Psoas muscle (tissue), 8 donors: Measurements from ENCODE around the gene GNG7. TPM values are rescaled to one million over a fixed set of nuclear protein-coding genes. Genes with fewer than 3 reads are reported as not detected.

ENCODE experiments used
- ATAC-seq, 4 donors: fragments of 200-7000 bp; cut with Tn5 transposase; one replicate each; pipeline ENCODE4 v1.9.1; 2020; ENCODE audit warnings: moderate library complexity in 3 of 4, mild to moderate bottlenecking in 2 of 4
- DNase-seq, 2 donors: peaks; one replicate each; pipeline ENCODE4 v3.0.0-alpha.2; 2020
- H3K27ac ChIP-seq: fragments of 200-600 bp; one replicate; pipeline ENCODE4 v1.8.0; 2022
- H3K27me3 ChIP-seq, 3 donors: fragments of 200-600 bp in 1 of 3; one replicate each; pipeline versions ENCODE4 v1.6.1 to v1.8.0; 2013 to 2022; ENCODE audit warnings: low read length in 2 of 3, mild to moderate bottlenecking in 2 of 3, moderate library complexity in 1 of 3; ENCODE audit not compliant: insufficient read depth in 3 of 3
- H3K36me3 ChIP-seq, 2 donors: fragments of 200-600 bp in 1 of 2; one replicate each; pipeline versions ENCODE4 v1.6.1 to v1.8.0; 2013 to 2022; ENCODE audit warnings: low read depth in 1 of 2, mild to moderate bottlenecking in 1 of 2, moderate library complexity in 1 of 2; ENCODE audit not compliant: insufficient read depth in 1 of 2
- H3K4me1 ChIP-seq: fragments of 200-600 bp; one replicate; pipeline ENCODE4 v1.8.0; 2022
- H3K4me3 ChIP-seq: fragments of 200-600 bp; one replicate; pipeline ENCODE4 v1.8.0; 2022; ENCODE audit warnings: mild to moderate bottlenecking
- H3K9me3 ChIP-seq: fragments of 200-600 bp; one replicate; pipeline ENCODE4 v1.8.0; 2022
- CTCF ChIP-seq: fragments of 200-600 bp; IDR thresholded peaks from one replicate; pipeline ENCODE4 v1.8.0; 2022; ENCODE audit warnings: antibody characterized with exemption
- WGBS, 3 donors: extraction: QIAGEN DNeasy Blood & Tissue Kit; methylation state at CpG; one replicate each; pipeline versions ENCODE4 v1.1.6 to v1.1.7; 2013; 5-methylcytosine and 5-hydroxymethylcytosine counted together
- intact Hi-C, 2 donors: fragments of 100-400 bp; cut with DNase I; formaldehyde crosslinking; loops; one replicate each; pipeline versions ENCODE4 v1.11.0 to v1.14.2; 2022
- polyA plus RNA-seq, 3 donors: library from polyadenylated mRNA; stranded (reverse); fragments of 200-250 nt; gene quantifications; one replicate each; pipeline ENCODE4 v1.2.3, GENCODE V29; 2013
- total RNA-seq, 4 donors: library from RNA; stranded (reverse); fragmentation: NEBNext Ultra II Directional in 2 of 4; extraction: Animal tissue kit (Norgen Biotek cat#: 25700) in 2 of 4; gene quantifications; one replicate each; pipeline versions ENCODE4 v1.2.1 to v1.2.4, GENCODE V29; 2021 to 2023
- donor health status: healthy with polysubstance abuse.
- donor health status: DM: no; HTN: no; CAD: no; lungs with moderate emphysema.
- donor health status: Bipolar disorder and iron deficiency.
- donor health status: healthy.
- donor health status: DM: yes; HTN: yes; CAD: no.
- donor health status: DM: no; HTN: no; CAD: no.
- donor health status: DM: no; HTN: no; CAD: no.
- donor health status: DM: yes; HTN: yes; CAD: no.

The GNG7 gene
- total and polyA plus RNA-seq, 7 donors = 0.48 to 5.4 (median 1.2) TPM

GRCh38 chr19:2717638-2718541 lies 15.4 kb upstream of the GNG7 start:
- no peak for TF ChIP-seq CTCF
- DNase-seq = no peak
- intact Hi-C loops = no loop called here
- ATAC-seq = no peak
- WGBS, 3 donors = 80 to 84% (median 81%) methylated on average over 48 to 52 of the region's 52 CpGs
- Histone ChIP-seq H3K4me3 (no peak overlapping the region), H3K27ac (no peak overlapping the region), H3K36me3 (no peaks in the 10 kb centered on the region), H3K9me3 (peaks cover 5% of the 10 kb centered on the region), H3K27me3 (peaks cover 0 to 58% (median 27%) of the 10 kb centered on the region in 3 donors), H3K4me1 (no peaks in the 10 kb centered on the region)

- WGBS, 3 donors = 84 to 86% (median 86%) methylated on average over 47 to 51 of the region's 51 CpGs
- ATAC-seq (no peak), DNase-seq (no peak)
- Histone ChIP-seq H3K4me1 (no peaks in the 10 kb centered on the region), H3K9me3 (peaks cover 5% of the 10 kb centered on the region), H3K27me3 (peaks cover 0 to 48% (median 25%) of the 10 kb centered on the region in 3 donors), H3K4me3 (no peak overlapping the region), H3K27ac (no peak overlapping the region), H3K36me3 (no peaks in the 10 kb centered on the region)
- intact Hi-C loops = no loop called here
- no peak for TF ChIP-seq CTCF
Observed at GRCh38 chr19:2716722-2717637, 14.5 kb upstream of the GNG7 start.

- ATAC-seq (no peak), DNase-seq (no peak)
- Histone ChIP-seq H3K9me3 (peaks cover 5% of the 10 kb centered on the region), H3K27me3 (peaks cover 0 to 43% (median 20%) of the 10 kb centered on the region in 3 donors), H3K4me3 (no peak overlapping the region), H3K36me3 (no peaks in the 10 kb centered on the region), H3K27ac (no peak overlapping the region), H3K4me1 (no peaks in the 10 kb centered on the region)
- intact Hi-C loops = no loop called here
- 87 to 89% (median 87%) methylated on average over 17 to 19 of the region's 19 CpGs for WGBS, 3 donors
- no peak for TF ChIP-seq CTCF
Observed at GRCh38 chr19:2716275-2716650, 13.8 kb upstream of the GNG7 start.

GRCh38 chr19:2715470-2716274 lies 13.2 kb upstream of the GNG7 start:
- H3K4me3 ChIP-seq = no peak overlapping the region
- no peaks in the 10 kb centered on the region for H3K36me3 ChIP-seq
- peaks cover 5% of the 10 kb centered on the region for H3K9me3 ChIP-seq
- intact Hi-C loops = no loop called here
- no peak for DNase-seq
- 91 to 96% (median 91%) methylated on average over 12 of the region's 12 CpGs for WGBS, 3 donors
- H3K4me1 ChIP-seq = no peaks in the 10 kb centered on the region
- no peak for TF ChIP-seq CTCF
- peaks cover 0 to 39% (median 17%) of the 10 kb centered on the region in 3 donors for H3K27me3 ChIP-seq
- no peak for ATAC-seq
- H3K27ac ChIP-seq = no peak overlapping the region
